Upper lobe of right lung (tissue), 1 donor: Measurements from ENCODE around the gene CALHM4. TPM values are rescaled to one million over a fixed set of nuclear protein-coding genes. Genes with fewer than 3 reads are reported as not detected.

Experiments
- ATAC-seq: fragments of 200-7000 bp; cut with Tn5 transposase; one replicate; pipeline ENCODE4 v1.9.1; 2020; ENCODE audit warnings: mild to moderate bottlenecking, moderate library complexity
- DNase-seq: peaks from one replicate; pipeline ENCODE4 v3.0.0-alpha.2; 2020
- H3K27ac ChIP-seq: fragments of 200-600 bp; one replicate; pipeline ENCODE4 v1.8.0; 2022
- H3K27me3 ChIP-seq: fragments of 200-600 bp; one replicate; pipeline ENCODE4 v1.8.0; 2022; ENCODE audit warnings: mild to moderate bottlenecking
- H3K36me3 ChIP-seq: fragments of 200-600 bp; one replicate; pipeline ENCODE4 v1.8.0; 2022
- H3K4me1 ChIP-seq: fragments of 200-600 bp; one replicate; pipeline ENCODE4 v1.8.0; 2022
- H3K4me3 ChIP-seq: fragments of 200-600 bp; one replicate; pipeline ENCODE4 v1.8.0; 2022; ENCODE audit warnings: mild to moderate bottlenecking
- H3K9me3 ChIP-seq: fragments of 200-600 bp; one replicate; pipeline ENCODE4 v1.8.0; 2022
- intact Hi-C: fragments of 100-400 bp; cut with DNase I; formaldehyde crosslinking; loops from one replicate; pipeline ENCODE4 v1.11.0; 2022
- total RNA-seq: library from RNA; stranded (reverse); fragmentation: NEBNext Ultra II Directional; extraction: Animal tissue kit (Norgen Biotek cat#: 25700); gene quantifications from one replicate; pipeline ENCODE4 v1.2.1, GENCODE V29; 2021
- TF ChIP-seq, protein P1 (sequence below): fragments of 200-600 bp; IDR thresholded peaks from one replicate; pipeline ENCODE4 v1.8.0; 2022; ENCODE audit warnings: antibody characterized with exemption
- donor health status: DM: no; HTN: yes; CAD: no; lungs with severe emphysema.

Gene CALHM4
- total RNA-seq, 1 donor from 2014 or later: not detected

DNA sequence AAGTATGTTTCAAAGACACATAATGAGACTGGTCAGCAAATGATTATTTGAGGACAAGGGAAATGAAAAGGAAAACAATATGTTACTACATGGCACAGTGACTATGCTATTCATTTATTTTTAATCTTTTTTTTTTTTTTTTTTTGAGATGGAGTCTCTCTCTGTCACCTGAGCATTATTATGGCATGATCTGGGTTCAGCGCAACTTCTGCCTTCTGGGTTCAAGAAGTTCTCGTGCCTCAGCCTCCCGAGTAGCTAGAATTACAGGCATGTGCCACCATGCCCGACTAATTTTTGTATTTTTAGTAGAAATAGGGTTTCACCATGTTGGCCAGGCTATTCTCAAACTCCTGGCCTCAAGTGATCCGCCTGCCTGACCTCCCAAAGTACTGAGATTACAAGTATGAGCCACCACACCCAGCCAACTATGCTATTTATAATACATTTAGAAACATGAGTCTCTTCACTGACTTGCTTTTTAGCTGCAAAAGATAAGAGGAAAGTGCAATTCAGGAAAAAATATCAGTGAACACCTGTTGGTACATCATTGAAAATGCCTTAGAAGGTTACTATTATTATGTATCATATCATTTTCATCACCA lies 3.4 kb downstream of the CALHM4 start:
- no peak for DNase-seq
- Histone ChIP-seq H3K36me3 (no peaks in the 10 kb centered on the region), H3K9me3 (no peaks in the 10 kb centered on the region), H3K27me3 (no peaks in the 10 kb centered on the region), H3K4me3 (no peak overlapping the region), H3K27ac (no peak overlapping the region), H3K4me1 (no peaks in the 10 kb centered on the region)
- TF ChIP-seq, protein P1, sequence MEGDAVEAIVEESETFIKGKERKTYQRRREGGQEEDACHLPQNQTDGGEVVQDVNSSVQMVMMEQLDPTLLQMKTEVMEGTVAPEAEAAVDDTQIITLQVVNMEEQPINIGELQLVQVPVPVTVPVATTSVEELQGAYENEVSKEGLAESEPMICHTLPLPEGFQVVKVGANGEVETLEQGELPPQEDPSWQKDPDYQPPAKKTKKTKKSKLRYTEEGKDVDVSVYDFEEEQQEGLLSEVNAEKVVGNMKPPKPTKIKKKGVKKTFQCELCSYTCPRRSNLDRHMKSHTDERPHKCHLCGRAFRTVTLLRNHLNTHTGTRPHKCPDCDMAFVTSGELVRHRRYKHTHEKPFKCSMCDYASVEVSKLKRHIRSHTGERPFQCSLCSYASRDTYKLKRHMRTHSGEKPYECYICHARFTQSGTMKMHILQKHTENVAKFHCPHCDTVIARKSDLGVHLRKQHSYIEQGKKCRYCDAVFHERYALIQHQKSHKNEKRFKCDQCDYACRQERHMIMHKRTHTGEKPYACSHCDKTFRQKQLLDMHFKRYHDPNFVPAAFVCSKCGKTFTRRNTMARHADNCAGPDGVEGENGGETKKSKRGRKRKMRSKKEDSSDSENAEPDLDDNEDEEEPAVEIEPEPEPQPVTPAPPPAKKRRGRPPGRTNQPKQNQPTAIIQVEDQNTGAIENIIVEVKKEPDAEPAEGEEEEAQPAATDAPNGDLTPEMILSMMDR: no peak
- no peak for ATAC-seq
- intact Hi-C loops: no loop called here

DNA sequence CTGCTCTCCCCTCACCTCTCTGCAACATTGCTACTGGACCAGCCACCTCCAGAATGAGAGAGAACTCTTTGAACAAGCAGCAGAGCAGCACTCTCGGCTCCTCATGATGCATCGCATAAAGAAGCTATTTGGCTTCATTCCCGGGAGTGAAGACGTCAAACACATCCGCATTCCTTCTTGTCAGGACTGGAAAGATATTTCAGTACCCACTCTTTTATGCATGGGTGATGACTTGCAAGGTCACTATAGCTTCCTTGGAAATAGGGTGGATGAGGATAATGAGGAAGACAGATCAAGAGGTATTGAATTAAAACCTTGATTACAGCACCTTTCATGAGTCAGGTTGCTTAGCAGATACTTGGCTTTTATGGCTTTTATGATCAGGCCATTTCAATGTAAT lies 4.3 kb downstream of the CALHM4 start:
- DNase-seq (no peak), ATAC-seq (peak; percentile 65)
- Histone ChIP-seq H3K36me3 (no peaks in the 10 kb centered on the region), H3K9me3 (no peaks in the 10 kb centered on the region), H3K4me1 (no peaks in the 10 kb centered on the region), H3K27me3 (no peaks in the 10 kb centered on the region), H3K27ac (no peak overlapping the region), H3K4me3 (no peak overlapping the region)
- intact Hi-C loops: no loop called here
- TF ChIP-seq, protein P1: no peak

DNA sequence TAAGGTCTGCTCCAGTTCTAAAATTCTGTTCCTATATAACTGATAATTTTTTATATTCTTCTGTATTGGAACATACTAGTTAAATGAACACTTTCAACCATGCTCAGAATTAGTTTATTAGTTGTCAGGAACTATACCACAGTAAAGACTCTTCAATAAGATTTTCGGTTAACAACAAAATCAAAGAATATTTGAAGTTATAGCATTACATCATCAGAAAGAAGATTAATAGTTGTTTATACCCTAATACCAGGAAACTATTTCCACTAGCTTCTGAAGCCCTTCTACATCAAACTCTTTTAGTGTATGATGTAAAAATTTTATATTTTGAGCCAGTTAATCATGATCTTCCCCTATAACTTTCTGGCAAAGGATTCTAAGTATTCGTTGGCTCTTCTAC lies 6.6 kb downstream of the CALHM4 start:
- no peak overlapping the region for H3K4me3 ChIP-seq
- H3K27ac ChIP-seq: no peak overlapping the region
- intact Hi-C loops: no loop called here
- H3K4me1 ChIP-seq: no peaks in the 10 kb centered on the region
- no peaks in the 10 kb centered on the region for H3K9me3 ChIP-seq
- no peaks in the 10 kb centered on the region for H3K36me3 ChIP-seq
- H3K27me3 ChIP-seq: no peaks in the 10 kb centered on the region
- DNase-seq (no peak), ATAC-seq (no peak)
- TF ChIP-seq, protein P1: no peak

- ATAC-seq (peak; percentile 89), DNase-seq (peak; percentile 67)
- intact Hi-C loops: no loop called here
- H3K36me3 ChIP-seq: no peaks in the 10 kb centered on the region
- no peaks in the 10 kb centered on the region for H3K27me3 ChIP-seq
- TF ChIP-seq, protein P1: peak; percentile 95
- H3K27ac ChIP-seq: no peak overlapping the region
- H3K9me3 ChIP-seq: no peaks in the 10 kb centered on the region
- H3K4me3 ChIP-seq: no peak overlapping the region
- H3K4me1 ChIP-seq: no peaks in the 10 kb centered on the region
These were observed 7.9 kb downstream of the CALHM4 start for GRCh38 chr6:116561377-116562018.

DNA sequence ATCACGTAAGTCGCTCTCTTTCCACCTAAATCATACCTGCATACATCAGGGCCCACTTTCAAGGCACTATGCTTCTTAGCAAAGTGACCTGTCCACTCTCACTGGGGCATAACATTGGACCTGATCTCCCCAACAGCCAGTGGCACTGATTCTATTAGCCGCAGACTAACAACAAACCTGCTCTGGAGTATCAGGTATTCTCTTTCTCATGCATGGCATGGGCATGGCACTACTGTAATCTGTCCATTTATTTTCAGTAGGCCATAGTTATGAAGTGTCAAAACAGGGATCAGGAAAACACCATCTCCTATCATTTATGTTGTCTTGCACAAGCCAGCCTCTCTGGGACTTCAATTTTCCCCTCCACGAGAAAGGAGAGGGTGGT lies 8.5 kb downstream of the CALHM4 start:
- H3K9me3 ChIP-seq: no peaks in the 10 kb centered on the region
- H3K27me3 ChIP-seq: no peaks in the 10 kb centered on the region
- ATAC-seq (no peak), DNase-seq (no peak)
- intact Hi-C loops: no loop called here
- peak overlapping the region; percentile 38 for H3K27ac ChIP-seq
- TF ChIP-seq, protein P1: no peak
- no peaks in the 10 kb centered on the region for H3K36me3 ChIP-seq
- no peak overlapping the region for H3K4me3 ChIP-seq
- no peaks in the 10 kb centered on the region for H3K4me1 ChIP-seq
